GM18861 (cell line): ENCODE measurements around the gene FGF19.
A peak's percentile ranks its signal among the peaks of the same experiment; 100 is the strongest.
"Not testable (repeated sequence)": the region's sequence is repeated elsewhere in the genome, so short reads cannot be mapped to it uniquely, and the experiment has no call there.

Experiments
- ATAC-seq: cut with Tn5 transposase; IDR thresholded peaks from one replicate; pipeline ENCODE4 v1.9.1; 2021; ENCODE audit not compliant: unreplicated experiment

FGF19 gene

GRCh38 chr11:69696749-69697468, 6.9 kb downstream of the FGF19 start:
- ATAC-seq, result no peak

GRCh38 chr11:69695995-69696394, 7.8 kb downstream of the FGF19 start:
- ATAC-seq, result not testable (repeated sequence)

GRCh38 chr11:69695581-69695980, 8.2 kb downstream of the FGF19 start:
- ATAC-seq, result no peak

GRCh38 chr11:69694781-69695180, 9.0 kb downstream of the FGF19 start:
- no peak for ATAC-seq

- no peak for ATAC-seq
Observed at GRCh38 chr11:69692422-69692821, 11.4 kb downstream of the FGF19 start.

- no peak for ATAC-seq
Observed at GRCh38 chr11:69691463-69691862, 12.4 kb downstream of the FGF19 start.

GRCh38 chr11:69689484-69690319, 14.1 kb downstream of the FGF19 start:
- no peak for ATAC-seq

- ATAC-seq, result not testable (repeated sequence)
Observed at GRCh38 chr11:69687969-69688771, 15.7 kb downstream of the FGF19 start.

GRCh38 chr11:69686856-69687255, 17.0 kb downstream of the FGF19 start:
- no peak for ATAC-seq

GRCh38 chr11:69686452-69686851, 17.4 kb downstream of the FGF19 start:
- ATAC-seq, result no peak

- no peak for ATAC-seq
Observed at GRCh38 chr11:69685348-69685747, 18.5 kb downstream of the FGF19 start.

- ATAC-seq, result no peak
Observed at GRCh38 chr11:69684651-69685050, 19.2 kb downstream of the FGF19 start.

- ATAC-seq, result no peak
Observed at GRCh38 chr11:69683764-69684333, 20.0 kb downstream of the FGF19 start.

- ATAC-seq, result no peak
Observed at GRCh38 chr11:69682681-69683326, 21.0 kb downstream of the FGF19 start.

- ATAC-seq, result no peak
Observed at GRCh38 chr11:69682221-69682620, 21.6 kb downstream of the FGF19 start.

- ATAC-seq, result no peak
Observed at GRCh38 chr11:69680688-69681087, 23.1 kb downstream of the FGF19 start.

GRCh38 chr11:69677749-69678148, 26.1 kb downstream of the FGF19 start:
- ATAC-seq, result no peak

GRCh38 chr11:69674886-69675714, 28.7 kb downstream of the FGF19 start, which contains the start of gene LTO1:
Gene LTO1, minus strand, starts transcription at chr11:69675353. Its CDS starts 114 bp downstream, at chr11:69675239.
- peak; percentile 67 for ATAC-seq

- no peak for ATAC-seq
Observed at GRCh38 chr11:69674267-69674885, 29.4 kb downstream of the FGF19 start.
